ENCODE results near the gene NREP.

Gene NREP

GRCh38 chr5:111756581-111757354, at the start of gene NREP:
Gene NREP (minus strand): TSS chr5:111757194. CDS start chr5:111755772, 1,422 bp downstream.
- DNase-seq: no peak

GRCh38 chr5:111806753-111807152, 49.8 kb upstream of the NREP start:
- no peak for DNase-seq

GRCh38 chr5:111806156-111806555, 49.2 kb upstream of the NREP start:
- DNase-seq: no peak

GRCh38 chr5:111805071-111805470, 48.1 kb upstream of the NREP start:
- no peak for DNase-seq

- DNase-seq: no peak
Observed at GRCh38 chr5:111800351-111800750, 43.4 kb upstream of the NREP start.

GRCh38 chr5:111795142-111795541, 38.1 kb upstream of the NREP start:
- DNase-seq: no peak

GRCh38 chr5:111792471-111793058, 35.6 kb upstream of the NREP start:
- no peak for DNase-seq

- no peak for DNase-seq
Observed at GRCh38 chr5:111790295-111790694, 33.3 kb upstream of the NREP start.

- no peak for DNase-seq
Observed at GRCh38 chr5:111787006-111787405, 30.0 kb upstream of the NREP start.

GRCh38 chr5:111784491-111785181, 27.6 kb upstream of the NREP start:
- no peak for DNase-seq

- DNase-seq: no peak
Observed at GRCh38 chr5:111783537-111783936, 26.5 kb upstream of the NREP start.

GRCh38 chr5:111782216-111782615, 25.2 kb upstream of the NREP start:
- DNase-seq: no peak

GRCh38 chr5:111781200-111781599, 24.2 kb upstream of the NREP start:
- no peak for DNase-seq

GRCh38 chr5:111779922-111780292, 22.9 kb upstream of the NREP start:
- DNase-seq: no peak

- no peak for DNase-seq
Observed at GRCh38 chr5:111779260-111779921, 22.4 kb upstream of the NREP start.

GRCh38 chr5:111776913-111777781, 20.2 kb upstream of the NREP start:
- DNase-seq: no peak

GRCh38 chr5:111775224-111775623, 18.2 kb upstream of the NREP start:
- no peak for DNase-seq

GRCh38 chr5:111774525-111774924, 17.5 kb upstream of the NREP start:
- DNase-seq: no peak

- DNase-seq: no peak
Observed at GRCh38 chr5:111772456-111773122, 15.6 kb upstream of the NREP start.

- no peak for DNase-seq
Observed at GRCh38 chr5:111769541-111769940, 12.5 kb upstream of the NREP start.

- no peak for DNase-seq
Observed at GRCh38 chr5:111765613-111766571, 8.9 kb upstream of the NREP start.
